Pulmonary artery endothelial cell (primary cell): Measurements from ENCODE around the gene MFSD6. TPM values are rescaled to one million over a fixed set of nuclear protein-coding genes. Genes with fewer than 3 reads are reported as not detected.

Experiments
- DNase-seq: peaks from one replicate; pipeline ENCODE4 v3.0.0-alpha.2; 2011; ENCODE audit warnings: low read depth, low spot score
- total RNA-seq: library from RNA; depleted of rRNA; stranded (reverse); fragments of >200 nt; gene quantifications from 2 replicates; pipeline ENCODE4 v1.2.3, GENCODE V29; 2014

The MFSD6 gene
- total RNA-seq, 1 donor from 2014 or later: 10.0 TPM

GRCh38 chr2:190435031-190435670 lies 27.0 kb downstream of the MFSD6 start:
- no peak for DNase-seq

DNA sequence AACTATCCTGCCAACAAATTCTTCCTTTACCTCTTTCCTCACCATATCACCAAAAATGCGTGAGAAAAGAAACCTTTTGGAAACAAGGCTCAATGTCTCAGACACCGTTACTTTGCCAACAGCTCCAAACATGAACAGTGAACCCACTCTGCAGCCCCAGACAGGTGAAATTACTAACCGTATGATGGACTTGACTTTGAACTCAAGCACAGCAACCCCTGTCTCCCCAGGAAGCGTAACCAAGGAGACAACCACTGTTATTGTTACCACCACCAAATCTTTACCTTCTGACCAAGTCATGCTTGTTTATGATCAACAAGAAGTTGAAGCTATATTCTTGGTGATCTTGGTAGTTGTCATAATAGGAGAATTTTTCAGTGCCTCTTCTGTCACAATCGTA lies 28.4 kb downstream of the MFSD6 start:
- DNase-seq: no peak

- no peak for DNase-seq
Observed at GRCh38 chr2:190440113-190440512, 32.0 kb downstream of the MFSD6 start.

DNA sequence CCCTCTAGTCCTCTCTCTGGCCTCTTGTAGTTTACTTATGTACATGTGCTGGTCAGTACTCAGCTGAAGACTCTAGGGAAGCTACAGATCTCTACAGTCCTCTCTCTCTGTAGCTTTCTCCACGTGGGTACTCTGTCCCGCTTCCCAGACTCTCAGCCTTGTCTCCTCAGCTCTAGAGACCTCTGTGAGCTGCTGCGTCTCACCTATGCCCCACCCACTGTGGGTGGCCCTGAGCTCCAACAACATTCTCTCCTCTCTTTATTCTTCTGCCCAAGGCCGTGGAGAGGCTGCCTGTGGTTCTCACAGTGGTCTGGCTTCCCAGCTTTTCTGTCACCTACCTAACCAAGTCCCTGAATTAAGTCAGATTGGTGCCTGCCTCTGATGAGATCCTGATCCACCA lies 33.4 kb downstream of the MFSD6 start:
- DNase-seq: no peak

GRCh38 chr2:190443055-190443454 lies 34.9 kb downstream of the MFSD6 start:
- no peak for DNase-seq

DNA sequence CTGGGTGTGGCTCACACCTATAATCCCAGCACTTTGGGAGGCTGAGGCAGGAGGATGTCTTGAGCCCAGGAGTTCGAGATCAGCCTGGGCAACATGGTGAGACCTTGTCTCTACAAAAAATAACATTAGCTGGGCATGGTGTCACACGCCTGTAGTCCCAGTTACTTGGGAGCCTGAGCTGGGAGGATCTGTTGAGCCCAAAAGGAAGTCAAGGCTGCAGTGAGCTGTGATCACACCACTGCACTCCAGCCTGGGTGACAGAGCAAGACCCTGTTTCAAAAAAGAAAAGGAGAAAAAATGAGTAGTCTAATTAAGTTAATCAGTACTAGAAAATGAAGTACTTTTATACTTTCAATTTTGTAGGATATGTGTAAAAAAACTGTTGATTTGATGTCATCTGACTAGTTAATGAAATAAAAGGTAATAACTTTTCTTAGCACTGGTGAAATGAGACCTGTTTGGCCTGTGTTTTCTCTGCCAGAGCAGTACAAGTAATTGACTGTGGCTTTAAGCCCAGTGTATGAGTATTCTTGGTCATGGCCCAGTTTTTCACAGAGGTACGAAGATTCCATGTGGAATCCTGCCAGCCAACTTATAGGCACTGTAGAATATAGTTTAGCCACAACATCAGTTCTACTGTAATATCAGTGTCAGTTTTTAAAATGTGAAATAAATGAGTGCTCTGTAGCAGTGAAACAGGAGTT lies 35.8 kb downstream of the MFSD6 start:
- no peak for DNase-seq

GRCh38 chr2:190444976-190445375 lies 36.8 kb downstream of the MFSD6 start:
- DNase-seq: no peak

GRCh38 chr2:190446193-190446592 lies 38.0 kb downstream of the MFSD6 start:
- no peak for DNase-seq

- no peak for DNase-seq
Observed at GRCh38 chr2:190446750-190447516, 38.8 kb downstream of the MFSD6 start.

GRCh38 chr2:190447766-190448165 lies 39.6 kb downstream of the MFSD6 start:
- DNase-seq: no peak

- DNase-seq: no peak
Observed at GRCh38 chr2:190449925-190450324, 41.8 kb downstream of the MFSD6 start.

DNA sequence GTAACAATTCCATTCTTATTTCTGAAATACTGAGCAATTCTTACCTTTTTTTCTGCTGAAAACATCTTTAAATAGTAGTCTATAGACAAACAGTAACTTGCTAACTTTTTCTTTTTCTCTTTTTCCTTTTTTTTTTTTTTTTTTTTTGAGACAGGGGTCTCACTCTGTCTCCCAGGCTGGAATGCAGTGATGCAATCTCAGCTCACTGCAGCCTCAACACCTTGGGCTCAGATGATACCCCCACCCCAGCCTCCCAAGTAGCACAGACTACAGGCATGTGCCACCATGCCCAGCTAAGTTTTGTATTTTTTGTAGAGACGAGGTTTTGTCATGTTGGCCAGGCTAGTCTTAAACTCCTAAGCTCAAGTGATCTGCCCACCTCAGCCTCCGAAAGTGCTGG lies 42.2 kb downstream of the MFSD6 start:
- DNase-seq: no peak

DNA sequence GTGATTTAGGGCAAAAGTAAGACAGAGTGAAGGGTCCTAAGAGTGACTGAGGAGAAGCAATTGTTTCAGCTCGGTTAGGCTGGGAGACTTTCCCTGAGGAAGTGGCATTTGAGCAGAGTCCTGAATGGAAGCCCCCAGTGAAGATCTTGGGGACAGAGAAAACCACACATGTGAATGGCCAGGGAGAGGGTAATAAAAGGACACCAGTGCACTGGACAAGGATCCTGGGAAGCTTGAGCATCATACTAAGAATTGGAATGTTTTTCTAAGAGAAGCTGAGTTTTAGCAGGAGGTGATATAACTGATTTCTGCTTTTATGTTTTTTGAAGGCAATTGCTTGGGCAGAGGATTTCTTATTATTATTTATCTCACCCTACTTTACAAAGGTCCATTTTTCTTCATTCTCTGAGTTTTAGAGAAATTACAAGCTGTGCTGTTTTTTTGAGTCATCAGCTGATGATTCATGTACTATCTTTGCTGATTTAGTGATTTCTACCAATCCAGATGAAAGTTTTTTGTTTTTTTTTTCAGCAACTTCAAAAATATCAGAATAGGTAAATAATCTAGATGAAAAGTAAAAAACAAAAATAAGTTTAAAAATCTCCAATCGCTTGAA lies 43.5 kb downstream of the MFSD6 start:
- no peak for DNase-seq

GRCh38 chr2:190452433-190452832 lies 44.3 kb downstream of the MFSD6 start:
- DNase-seq: no peak

GRCh38 chr2:190454795-190455194 lies 46.6 kb downstream of the MFSD6 start:
- no peak for DNase-seq

DNA sequence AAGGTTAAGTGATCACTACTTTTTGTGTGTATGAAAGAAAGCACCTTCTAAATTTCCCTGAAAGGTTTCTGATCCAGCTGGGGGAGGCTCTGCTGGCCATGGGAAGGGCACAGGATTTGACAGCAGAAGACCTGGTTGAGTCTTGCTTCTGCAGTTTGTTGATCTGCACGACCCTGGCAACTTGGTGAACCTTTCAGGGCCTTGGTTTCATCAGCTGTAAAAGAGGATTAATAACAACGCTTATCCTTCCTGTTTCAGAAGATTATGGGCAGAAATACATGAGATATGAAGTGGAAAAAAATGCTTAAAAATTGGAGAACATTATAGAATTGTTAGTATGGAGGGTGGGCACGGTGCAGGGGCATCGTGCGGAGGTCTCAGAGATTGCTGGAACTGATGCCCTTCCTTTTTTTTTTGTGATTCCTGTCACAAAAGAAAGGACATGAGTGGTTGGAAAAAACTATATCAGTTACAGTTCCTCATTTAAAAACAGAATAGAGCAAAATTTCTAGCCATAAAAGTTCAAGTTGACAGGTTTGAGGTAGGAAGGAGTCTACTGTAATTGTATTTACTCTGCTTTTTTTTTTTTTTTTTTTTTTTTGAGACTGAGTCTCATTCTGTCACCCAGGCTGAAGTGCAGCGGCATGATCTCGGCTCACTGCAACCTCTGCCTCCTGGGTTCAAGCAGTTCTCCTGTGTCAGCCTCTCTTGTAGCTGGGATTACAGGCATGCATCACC lies 47.4 kb downstream of the MFSD6 start:
- DNase-seq: no peak

- no peak for DNase-seq
Observed at GRCh38 chr2:190456833-190457232, 48.7 kb downstream of the MFSD6 start.

GRCh38 chr2:190457256-190457655 lies 49.1 kb downstream of the MFSD6 start:
- DNase-seq: no peak

DNA sequence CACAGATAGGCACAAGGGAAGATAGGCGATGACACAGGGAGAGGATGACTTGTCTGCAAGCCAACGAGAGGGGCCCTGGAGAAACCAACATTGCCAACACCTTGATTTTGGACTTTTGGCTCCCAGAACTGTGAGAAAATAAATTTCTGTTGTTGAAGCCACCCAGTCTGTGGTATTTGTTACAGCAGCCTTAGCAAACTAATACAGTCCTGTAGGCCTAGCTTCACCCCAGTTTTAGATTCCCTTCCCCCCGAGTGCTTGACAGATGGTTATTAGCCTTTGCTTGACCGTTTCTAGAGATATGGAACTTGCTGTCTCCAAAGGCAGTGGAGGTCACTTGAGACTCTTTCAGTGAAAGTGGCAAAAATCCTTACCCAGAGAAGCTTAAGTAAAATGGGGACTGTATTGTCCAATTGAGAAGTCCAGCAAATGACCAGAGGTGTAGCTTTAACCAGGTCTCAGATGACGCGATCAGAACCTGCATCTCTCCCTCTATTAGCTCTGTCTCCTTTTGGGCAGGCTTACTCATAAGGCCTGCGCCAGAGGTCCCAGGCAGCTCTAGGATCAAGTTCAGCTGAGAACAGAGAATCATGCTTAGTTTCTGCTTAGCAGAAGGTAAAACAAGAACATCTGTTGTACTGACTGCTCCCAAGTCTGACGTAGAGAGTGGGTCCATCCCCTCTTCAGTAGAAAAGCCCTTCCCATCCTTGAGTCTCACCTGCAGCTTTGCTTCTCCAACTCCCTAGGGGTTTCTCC lies 50.4 kb downstream of the MFSD6 start:
- no peak for DNase-seq

GRCh38 chr2:190459881-190460280 lies 51.7 kb downstream of the MFSD6 start:
- no peak for DNase-seq

GRCh38 chr2:190460487-190460886 lies 52.3 kb downstream of the MFSD6 start:
- no peak for DNase-seq
